Measurements from ENCODE around the gene INPP5D.

DNA sequence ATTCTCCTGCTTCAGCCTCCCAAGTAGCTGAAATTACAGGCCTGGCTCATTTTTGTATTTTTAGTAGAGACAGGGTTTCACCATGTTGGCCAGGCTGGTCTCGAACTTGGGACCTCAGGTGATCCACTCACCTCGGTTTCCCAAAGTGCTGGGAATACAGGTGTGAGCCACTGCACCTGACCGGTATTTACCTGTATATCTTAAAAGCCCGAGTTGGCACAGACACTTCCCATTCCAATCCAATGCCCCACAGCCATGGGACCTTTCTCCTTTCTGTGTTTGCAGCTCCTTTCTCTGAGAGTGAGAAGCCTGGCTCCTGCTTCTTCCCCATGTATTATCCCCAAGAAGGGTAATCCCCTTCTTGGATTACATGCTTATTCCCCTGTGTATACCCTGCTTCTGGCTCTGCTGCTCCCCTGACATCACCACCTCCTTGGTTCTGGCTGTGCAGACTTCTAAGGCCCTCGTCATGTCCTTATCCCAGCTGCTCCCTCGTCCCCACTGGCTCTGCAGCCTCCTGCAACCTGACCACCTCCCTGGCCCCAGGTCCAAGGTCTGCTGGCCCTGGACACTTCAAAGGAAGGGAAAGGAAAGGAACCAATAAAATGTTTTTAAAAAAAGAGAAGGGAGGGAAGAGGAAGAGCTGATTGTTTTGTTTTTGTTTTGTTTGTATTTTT, 52.8 kb downstream of the INPP5D start:
- TF ChIP-seq, protein P1, sequence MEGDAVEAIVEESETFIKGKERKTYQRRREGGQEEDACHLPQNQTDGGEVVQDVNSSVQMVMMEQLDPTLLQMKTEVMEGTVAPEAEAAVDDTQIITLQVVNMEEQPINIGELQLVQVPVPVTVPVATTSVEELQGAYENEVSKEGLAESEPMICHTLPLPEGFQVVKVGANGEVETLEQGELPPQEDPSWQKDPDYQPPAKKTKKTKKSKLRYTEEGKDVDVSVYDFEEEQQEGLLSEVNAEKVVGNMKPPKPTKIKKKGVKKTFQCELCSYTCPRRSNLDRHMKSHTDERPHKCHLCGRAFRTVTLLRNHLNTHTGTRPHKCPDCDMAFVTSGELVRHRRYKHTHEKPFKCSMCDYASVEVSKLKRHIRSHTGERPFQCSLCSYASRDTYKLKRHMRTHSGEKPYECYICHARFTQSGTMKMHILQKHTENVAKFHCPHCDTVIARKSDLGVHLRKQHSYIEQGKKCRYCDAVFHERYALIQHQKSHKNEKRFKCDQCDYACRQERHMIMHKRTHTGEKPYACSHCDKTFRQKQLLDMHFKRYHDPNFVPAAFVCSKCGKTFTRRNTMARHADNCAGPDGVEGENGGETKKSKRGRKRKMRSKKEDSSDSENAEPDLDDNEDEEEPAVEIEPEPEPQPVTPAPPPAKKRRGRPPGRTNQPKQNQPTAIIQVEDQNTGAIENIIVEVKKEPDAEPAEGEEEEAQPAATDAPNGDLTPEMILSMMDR (IDR thresholded peaks at IDR 0.05; ENCODE audit: insufficient read depth, low read depth, low read length): no peak
- TF ChIP-seq EZH2 (IDR thresholded peaks at IDR 0.05; ENCODE audit: insufficient read depth, low read length): no peak
